GM12801 (cell line): ENCODE results near the gene ARHGEF12.

Source experiments
- TF ChIP-seq, protein P1 (sequence below): IDR thresholded peaks from one replicate; pipeline ENCODE4 v1.5.1; 2011; ENCODE audit warnings: control low read depth; ENCODE audit not compliant: insufficient read length; ENCODE audit errors: extremely low read depth

ARHGEF12 gene

DNA sequence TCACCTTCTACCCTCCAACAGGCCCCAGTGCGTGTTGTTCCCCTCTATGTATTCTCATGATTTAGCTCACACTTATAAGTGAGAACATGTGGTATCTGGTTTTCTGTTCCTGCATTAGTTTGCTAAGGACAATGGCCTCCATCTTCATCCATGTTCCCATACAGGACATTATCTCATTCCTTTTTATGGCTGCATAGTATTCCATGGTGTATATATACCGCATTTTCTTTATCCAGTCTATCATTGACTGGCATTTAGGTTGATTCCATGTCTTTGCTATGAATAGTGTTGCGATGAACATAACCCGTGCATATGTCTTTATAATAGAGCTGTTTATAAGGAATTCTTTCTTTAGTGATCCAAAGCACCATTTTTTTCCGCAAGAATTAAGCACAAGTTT lies 39.7 kb upstream of the ARHGEF12 start:
- TF ChIP-seq, protein P1, sequence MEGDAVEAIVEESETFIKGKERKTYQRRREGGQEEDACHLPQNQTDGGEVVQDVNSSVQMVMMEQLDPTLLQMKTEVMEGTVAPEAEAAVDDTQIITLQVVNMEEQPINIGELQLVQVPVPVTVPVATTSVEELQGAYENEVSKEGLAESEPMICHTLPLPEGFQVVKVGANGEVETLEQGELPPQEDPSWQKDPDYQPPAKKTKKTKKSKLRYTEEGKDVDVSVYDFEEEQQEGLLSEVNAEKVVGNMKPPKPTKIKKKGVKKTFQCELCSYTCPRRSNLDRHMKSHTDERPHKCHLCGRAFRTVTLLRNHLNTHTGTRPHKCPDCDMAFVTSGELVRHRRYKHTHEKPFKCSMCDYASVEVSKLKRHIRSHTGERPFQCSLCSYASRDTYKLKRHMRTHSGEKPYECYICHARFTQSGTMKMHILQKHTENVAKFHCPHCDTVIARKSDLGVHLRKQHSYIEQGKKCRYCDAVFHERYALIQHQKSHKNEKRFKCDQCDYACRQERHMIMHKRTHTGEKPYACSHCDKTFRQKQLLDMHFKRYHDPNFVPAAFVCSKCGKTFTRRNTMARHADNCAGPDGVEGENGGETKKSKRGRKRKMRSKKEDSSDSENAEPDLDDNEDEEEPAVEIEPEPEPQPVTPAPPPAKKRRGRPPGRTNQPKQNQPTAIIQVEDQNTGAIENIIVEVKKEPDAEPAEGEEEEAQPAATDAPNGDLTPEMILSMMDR, result no peak

DNA sequence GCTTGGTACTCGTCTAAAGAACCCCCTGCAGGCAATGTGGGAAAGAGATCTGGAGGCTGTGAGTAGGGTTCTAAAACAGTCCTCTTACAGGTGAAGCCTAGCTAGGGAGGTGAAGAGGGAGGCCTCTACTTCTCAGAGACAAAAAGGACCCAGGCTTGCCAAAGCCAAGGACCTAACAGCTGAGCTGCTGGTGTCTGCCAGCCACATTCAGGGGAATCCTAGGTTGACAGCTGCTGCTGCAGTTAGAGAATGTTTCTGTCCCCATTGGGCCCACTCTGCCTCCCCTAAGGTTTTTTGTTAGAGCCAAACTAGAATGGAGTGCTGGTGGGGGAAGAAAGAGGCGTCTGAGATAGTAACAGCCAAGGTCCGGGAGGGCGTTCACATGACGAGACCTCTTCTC lies 37.8 kb upstream of the ARHGEF12 start:
- TF ChIP-seq, protein P1, result no peak

DNA sequence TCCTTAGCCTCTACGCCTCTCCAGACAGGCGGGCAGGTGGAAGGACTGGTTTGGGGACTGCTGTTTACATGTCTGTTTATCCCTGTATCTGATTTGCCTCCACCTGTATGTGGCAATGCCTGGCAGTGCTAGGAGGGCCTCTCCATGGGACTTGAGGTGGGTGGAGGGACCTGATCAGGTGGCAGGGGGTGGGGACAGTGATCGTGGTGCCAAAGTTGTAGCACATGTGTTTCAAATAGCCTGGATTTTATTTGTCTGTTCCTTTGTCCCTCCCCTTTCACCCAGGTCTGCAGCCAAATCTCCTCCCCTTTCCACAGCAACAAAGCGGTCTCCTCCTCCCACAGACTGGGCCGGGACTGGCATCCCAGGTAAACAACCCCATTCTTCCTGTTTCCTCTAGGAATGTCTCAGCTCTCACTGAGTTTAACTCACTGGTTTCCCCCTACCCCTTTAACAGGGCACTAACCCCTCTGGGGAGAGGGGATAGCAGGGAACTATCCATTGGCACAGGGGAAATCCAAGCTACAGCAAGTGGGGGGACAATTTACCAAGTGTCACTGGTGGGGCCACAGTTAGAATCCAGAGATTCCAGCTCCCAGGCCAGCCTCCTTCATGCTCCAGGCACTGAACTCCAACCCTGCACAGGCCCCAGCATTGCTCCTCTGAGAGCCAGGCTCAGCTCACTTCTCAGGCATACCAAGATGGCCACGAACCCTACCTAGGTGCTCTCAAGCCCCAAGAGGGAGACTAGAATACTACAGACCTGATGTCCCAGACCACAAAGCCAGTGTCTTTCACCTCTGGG lies 34.0 kb upstream of the ARHGEF12 start:
- TF ChIP-seq, protein P1, result no peak

DNA sequence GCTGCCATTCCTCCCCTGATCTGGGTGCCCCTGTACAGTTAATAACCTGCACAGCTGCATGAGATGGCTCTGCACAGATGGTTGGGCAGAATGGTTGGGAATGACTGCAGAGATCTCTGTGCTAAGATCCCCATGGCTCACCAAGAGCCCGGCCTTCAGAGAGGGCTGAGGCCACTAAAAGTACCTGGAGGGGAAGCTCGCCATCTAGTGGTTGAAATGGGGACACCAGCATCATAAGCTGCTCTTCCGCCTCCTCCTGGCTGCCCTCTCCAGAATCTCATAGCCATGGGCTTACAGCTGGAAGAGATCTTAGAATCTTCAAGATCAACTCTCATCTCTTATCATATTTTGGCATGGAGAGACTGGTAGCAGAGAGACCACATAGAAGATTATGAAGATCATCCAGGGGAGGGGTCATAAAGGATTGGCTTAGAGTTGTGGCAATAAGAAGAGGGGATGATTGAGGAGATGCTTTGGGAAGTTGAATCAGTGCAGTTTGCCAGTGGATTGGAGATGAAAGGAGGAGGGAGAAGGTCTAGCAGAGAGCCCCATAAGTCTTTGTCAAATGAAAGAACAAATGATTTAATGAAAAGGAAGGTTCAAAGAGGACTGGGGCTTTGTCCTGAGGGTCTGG lies 33.1 kb upstream of the ARHGEF12 start:
- TF ChIP-seq, protein P1, result peak; percentile 77

DNA sequence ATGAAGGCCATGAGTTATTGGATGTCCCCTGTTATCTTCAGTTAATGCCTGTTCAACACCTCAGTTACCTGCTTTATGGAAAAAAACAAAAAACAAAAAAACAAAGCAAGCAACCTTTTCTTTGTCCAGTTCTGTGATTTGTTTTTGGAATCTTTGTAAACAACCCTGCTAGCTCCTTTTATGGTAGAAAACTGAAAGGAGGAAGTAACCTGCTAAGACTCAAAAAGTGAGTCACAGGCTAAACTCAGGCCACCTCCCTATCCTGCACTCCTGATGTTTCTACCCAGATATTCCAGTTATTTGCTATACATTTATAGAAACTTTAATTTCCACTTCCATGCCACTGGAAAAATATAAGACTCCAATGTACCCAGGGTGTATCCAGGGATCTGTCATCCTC lies 31.7 kb upstream of the ARHGEF12 start:
- TF ChIP-seq, protein P1, result no peak

DNA sequence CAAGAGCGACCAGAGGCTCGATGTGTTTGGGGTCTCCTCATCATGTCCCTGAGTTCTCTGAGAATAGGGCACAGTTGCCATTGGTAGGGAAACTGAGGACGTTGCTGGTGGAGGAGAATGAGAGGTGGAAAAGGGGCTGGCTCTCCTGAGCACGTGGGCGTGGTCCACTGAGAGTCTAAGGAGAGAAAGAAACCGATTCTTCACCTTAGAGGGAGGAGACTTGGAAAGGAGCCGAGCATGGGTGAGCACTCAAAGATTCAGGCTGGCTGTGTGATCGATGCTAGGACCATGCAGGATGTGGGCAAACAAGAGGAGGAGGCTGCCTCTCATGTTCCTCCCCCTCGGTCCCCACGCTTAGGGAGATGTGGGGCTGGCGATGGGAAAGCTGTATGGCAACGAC lies 30.9 kb upstream of the ARHGEF12 start:
- TF ChIP-seq, protein P1, result no peak

DNA sequence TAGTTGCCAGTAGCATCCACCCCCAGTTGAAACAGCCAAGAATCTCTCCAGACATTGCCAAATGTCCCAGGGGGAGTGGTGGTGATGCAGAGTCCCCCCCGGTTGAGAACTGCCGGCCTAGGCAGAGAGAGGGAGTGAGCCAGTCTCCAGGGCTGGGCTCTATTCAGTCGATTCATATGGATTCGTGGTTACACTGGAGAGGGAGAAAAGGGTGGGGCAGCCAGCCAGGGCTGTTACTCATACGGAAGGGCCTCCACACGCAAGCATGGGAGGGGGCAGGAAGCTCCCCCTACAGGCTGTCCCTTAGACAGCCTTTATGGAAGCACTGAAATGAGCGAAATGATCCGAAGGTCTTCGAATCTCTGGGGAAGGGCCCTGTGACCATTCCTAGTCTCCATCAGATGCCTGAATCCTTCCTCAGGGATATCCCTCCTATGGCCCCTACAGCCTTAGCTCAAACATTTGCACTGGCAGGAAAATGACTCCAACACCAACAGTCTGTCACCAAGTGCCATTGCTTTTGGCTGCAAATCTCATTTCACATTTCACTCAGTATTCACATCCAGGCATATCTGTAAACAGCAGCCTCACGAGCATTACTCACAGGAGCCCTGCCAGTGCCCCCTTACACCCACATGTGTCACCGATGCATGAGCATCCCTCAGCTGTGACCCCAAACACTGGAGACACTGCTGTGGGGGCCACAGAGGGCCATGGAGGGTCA lies 29.5 kb upstream of the ARHGEF12 start:
- TF ChIP-seq, protein P1, result no peak
